Sigmoid colon (tissue), 7 donors: ENCODE data around the gene RPTOR. TPM values are rescaled to one million over a fixed set of nuclear protein-coding genes. Genes with fewer than 3 reads are reported as not detected.
A peak's percentile ranks its signal among the peaks of the same experiment; 100 is the strongest.

ENCODE experiments used
- DNase-seq: peaks from one replicate; pipeline ENCODE4 v3.0.0-alpha.2; 2019
- H3K27ac ChIP-seq, 4 donors: fragments of 200-600 bp; sonication (generic); one replicate each; pipeline ENCODE4 v1.5.1; 2016 to 2019; ENCODE audit warnings: mild to moderate bottlenecking in 1 of 4
- H3K27me3 ChIP-seq, 3 donors: fragments of 200-600 bp; sonication (generic); one replicate each; pipeline ENCODE4 v1.5.1; 2019; ENCODE audit warnings: mild to moderate bottlenecking in 1 of 3
- H3K36me3 ChIP-seq, 4 donors: fragments of 200-600 bp; sonication (generic); one replicate each; pipeline ENCODE4 v1.5.1; 2016 to 2019
- H3K4me1 ChIP-seq, 4 donors: fragments of 200-600 bp; sonication (generic); one replicate each; pipeline ENCODE4 v1.5.1; 2017 to 2019
- H3K4me3 ChIP-seq, 4 donors: fragments of 200-600 bp; sonication (generic); one replicate each; pipeline ENCODE4 v1.5.1; 2017 to 2019; ENCODE audit warnings: mild to moderate bottlenecking in 2 of 4, moderate library complexity in 1 of 4
- H3K9me3 ChIP-seq, 4 donors: fragments of 200-600 bp in 3 of 4; sonication (generic) in 3 of 4; one replicate each; pipeline versions ENCODE4 v1.5.1 to v1.6.1; 2013 to 2019
- EP300 ChIP-seq, 4 donors: sonication (generic); formaldehyde crosslinking; IDR thresholded peaks; one replicate each; pipeline ENCODE4 v1.6.1; 2017; ENCODE audit warnings: antibody characterized with exemption in 4 of 4
- POLR2A ChIP-seq, 2 donors: fragments of 450-650 bp; IDR thresholded peaks; one replicate each; pipeline ENCODE4 v1.6.1; 2016; ENCODE audit warnings: antibody characterized with exemption in 2 of 2, mild to moderate bottlenecking in 2 of 2, moderate library complexity in 2 of 2
- POLR2AphosphoS5 ChIP-seq, 4 donors: sonication (generic); formaldehyde crosslinking; IDR thresholded peaks; one replicate each; pipeline ENCODE4 v1.6.1; 2017; ENCODE audit warnings: antibody characterized with exemption in 4 of 4
- WGBS, 2 donors: extraction: QIAGEN DNeasy Blood & Tissue Kit; methylation state at CpG; one replicate each; pipeline ENCODE4 v1.1.7; 2013; 5-methylcytosine and 5-hydroxymethylcytosine counted together
- intact Hi-C: fragments of 100-400 bp; cut with DNase I; formaldehyde crosslinking; loops from one replicate; pipeline ENCODE4 v1.15.1; 2023
- polyA plus RNA-seq, 3 donors: library from polyadenylated mRNA; stranded (reverse); fragments of 200-250 nt; gene quantifications; one replicate each; pipeline ENCODE4 v1.2.3, GENCODE V29; 2013
- total RNA-seq, 4 donors: library from RNA; depleted of rRNA; stranded (reverse); fragments of >200 nt; gene quantifications; one replicate each; pipeline ENCODE4 v1.1.0, GENCODE V29; 2016
- TF ChIP-seq, protein P1 (sequence below), 4 experiments: fragments of 450-650 bp in 3 of 4; fragments of 200-600 bp in 1 of 4; IDR thresholded peaks; one replicate each; pipeline ENCODE4 v1.5.1; 2016 to 2019; ENCODE audit warnings: antibody characterized with exemption in 4 of 4, mild to moderate bottlenecking in 3 of 4, moderate library complexity in 2 of 4
- donor health status: healthy with polysubstance abuse.
- donor health status: Bipolar disorder and iron deficiency.
- donor health status: healthy.

RPTOR gene
- total and polyA plus RNA-seq, 7 donors = 3.7 to 68.7 (median 22.9) TPM

DNA sequence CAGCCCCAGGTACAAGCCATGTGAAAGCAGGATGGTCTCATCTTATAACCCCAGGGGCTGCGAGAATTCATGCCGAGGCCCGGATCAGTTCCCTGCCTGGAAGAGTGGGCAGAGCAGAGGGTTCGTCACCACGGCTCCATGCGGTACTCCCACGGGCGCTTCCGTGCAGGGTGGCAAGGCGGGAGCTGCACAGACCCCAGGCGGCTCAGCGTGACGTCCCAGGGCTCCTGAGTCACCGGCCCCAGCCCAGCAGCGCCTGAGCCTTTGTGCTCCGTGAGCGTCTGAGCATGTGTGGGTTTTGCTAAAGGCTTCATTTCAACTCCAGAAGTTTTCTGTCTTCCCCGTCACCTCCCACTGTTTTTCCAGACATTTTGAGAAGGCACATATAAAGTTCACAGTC lies 375.8 kb downstream of the RPTOR start:
- H3K36me3 ChIP-seq = peaks cover 5 to 45% (median 17%) of the 10 kb centered on the region in 4 donors
- no peaks in the 10 kb centered on the region for H3K27me3 ChIP-seq
- H3K4me3 ChIP-seq = no peak overlapping the region
- H3K4me1 ChIP-seq = peaks cover 0 to 27% (median 21%) of the 10 kb centered on the region in 4 donors
- intact Hi-C loops = no loop called here
- peak overlapping the region; percentile 11 to 68 (median 53) for H3K27ac ChIP-seq
- TF ChIP-seq, protein P1, sequence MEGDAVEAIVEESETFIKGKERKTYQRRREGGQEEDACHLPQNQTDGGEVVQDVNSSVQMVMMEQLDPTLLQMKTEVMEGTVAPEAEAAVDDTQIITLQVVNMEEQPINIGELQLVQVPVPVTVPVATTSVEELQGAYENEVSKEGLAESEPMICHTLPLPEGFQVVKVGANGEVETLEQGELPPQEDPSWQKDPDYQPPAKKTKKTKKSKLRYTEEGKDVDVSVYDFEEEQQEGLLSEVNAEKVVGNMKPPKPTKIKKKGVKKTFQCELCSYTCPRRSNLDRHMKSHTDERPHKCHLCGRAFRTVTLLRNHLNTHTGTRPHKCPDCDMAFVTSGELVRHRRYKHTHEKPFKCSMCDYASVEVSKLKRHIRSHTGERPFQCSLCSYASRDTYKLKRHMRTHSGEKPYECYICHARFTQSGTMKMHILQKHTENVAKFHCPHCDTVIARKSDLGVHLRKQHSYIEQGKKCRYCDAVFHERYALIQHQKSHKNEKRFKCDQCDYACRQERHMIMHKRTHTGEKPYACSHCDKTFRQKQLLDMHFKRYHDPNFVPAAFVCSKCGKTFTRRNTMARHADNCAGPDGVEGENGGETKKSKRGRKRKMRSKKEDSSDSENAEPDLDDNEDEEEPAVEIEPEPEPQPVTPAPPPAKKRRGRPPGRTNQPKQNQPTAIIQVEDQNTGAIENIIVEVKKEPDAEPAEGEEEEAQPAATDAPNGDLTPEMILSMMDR (IDR thresholded peaks at IDR 0.05) = no peak
- TF ChIP-seq POLR2AphosphoS5 (IDR thresholded peaks at IDR 0.05) (no peak), EP300 (IDR thresholded peaks at IDR 0.05) (no peak), POLR2A (IDR thresholded peaks at IDR 0.05) (no peak)
- 90 to 97% methylated on average over 18 of the region's 18 CpGs for WGBS, 2 donors
- DNase-seq = peak; percentile 64
- no peaks in the 10 kb centered on the region for H3K9me3 ChIP-seq

- no peaks in the 10 kb centered on the region for H3K9me3 ChIP-seq
- intact Hi-C loops = no loop called here
- peak overlapping the region in 2 of 4 donors; percentile 12 to 30 for H3K27ac ChIP-seq
- no peaks in the 10 kb centered on the region for H3K27me3 ChIP-seq
- H3K4me1 ChIP-seq = peaks cover 0 to 27% (median 21%) of the 10 kb centered on the region in 4 donors
- peak; percentile 60 for DNase-seq
- peaks cover 7 to 47% (median 22%) of the 10 kb centered on the region in 4 donors for H3K36me3 ChIP-seq
- WGBS, 2 donors = 93 to 95% methylated on average over 22 of the region's 22 CpGs
- TF ChIP-seq, protein P1 (IDR thresholded peaks at IDR 0.05) = no peak
- no peak for TF ChIP-seq POLR2A (IDR thresholded peaks at IDR 0.05)
- TF ChIP-seq POLR2AphosphoS5 (IDR thresholded peaks at IDR 0.05) = no peak
- no peak for TF ChIP-seq EP300 (IDR thresholded peaks at IDR 0.05)
- H3K4me3 ChIP-seq = no peak overlapping the region
Observed at GRCh38 chr17:80921159-80921558, 376.5 kb downstream of the RPTOR start.

- intact Hi-C loops = no loop called here
- H3K27ac ChIP-seq = peak overlapping the region in 1 of 4 donors; percentile 30
- H3K4me3 ChIP-seq = no peak overlapping the region
- WGBS, 2 donors = 96 to 97% methylated on average over 28 of the region's 28 CpGs
- TF ChIP-seq POLR2A (IDR thresholded peaks at IDR 0.05) = no peak
- TF ChIP-seq POLR2AphosphoS5 (IDR thresholded peaks at IDR 0.05) = no peak
- TF ChIP-seq, protein P1 (IDR thresholded peaks at IDR 0.05) = no peak
- no peak for TF ChIP-seq EP300 (IDR thresholded peaks at IDR 0.05)
- peaks cover 7 to 52% (median 22%) of the 10 kb centered on the region in 4 donors for H3K36me3 ChIP-seq
- no peaks in the 10 kb centered on the region for H3K27me3 ChIP-seq
- no peaks in the 10 kb centered on the region for H3K9me3 ChIP-seq
- peaks cover 0 to 27% (median 21%) of the 10 kb centered on the region in 4 donors for H3K4me1 ChIP-seq
- peak; percentile 58 for DNase-seq
Observed at GRCh38 chr17:80921741-80922579, 377.3 kb downstream of the RPTOR start.

GRCh38 chr17:80922580-80923160 lies 378.0 kb downstream of the RPTOR start:
- WGBS, 2 donors = 93% methylated on average over 33 of the region's 33 CpGs
- Histone ChIP-seq H3K36me3 (peaks cover 7 to 55% (median 22%) of the 10 kb centered on the region in 4 donors), H3K9me3 (no peaks in the 10 kb centered on the region), H3K4me3 (no peak overlapping the region), H3K27ac (no peak overlapping the region), H3K4me1 (peaks cover 0 to 26% (median 19%) of the 10 kb centered on the region in 4 donors), H3K27me3 (no peaks in the 10 kb centered on the region)
- DNase-seq = peak; percentile 57
- intact Hi-C loops = no loop called here
- TF ChIP-seq, protein P1 (IDR thresholded peaks at IDR 0.05) = no peak
- TF ChIP-seq POLR2AphosphoS5 (IDR thresholded peaks at IDR 0.05) (no peak), POLR2A (IDR thresholded peaks at IDR 0.05) (no peak), EP300 (IDR thresholded peaks at IDR 0.05) (no peak)
